A673 (cell line): ENCODE data around the gene C12orf57.

ENCODE experiments used
- EZH2 ChIP-seq: fragments of 200-600 bp; sonication (generic); IDR thresholded peaks from 2 replicates; pipeline ENCODE4 v1.6.1; 2017; ENCODE audit warnings: borderline replicate concordance, low read depth, mild to moderate bottlenecking, mixed read lengths, antibody characterized with exemption, low read length; ENCODE audit not compliant: poor library complexity, severe bottlenecking
- TF ChIP-seq, protein P1 (sequence below): fragments of 300-800, 200-600 bp; sonication (generic); conservative IDR thresholded peaks from 2 replicates; pipeline ENCODE4 v1.5.1; 2017; ENCODE audit warnings: low read depth, mild to moderate bottlenecking, antibody characterized with exemption, low read length, moderate library complexity, mixed read lengths

DNA sequence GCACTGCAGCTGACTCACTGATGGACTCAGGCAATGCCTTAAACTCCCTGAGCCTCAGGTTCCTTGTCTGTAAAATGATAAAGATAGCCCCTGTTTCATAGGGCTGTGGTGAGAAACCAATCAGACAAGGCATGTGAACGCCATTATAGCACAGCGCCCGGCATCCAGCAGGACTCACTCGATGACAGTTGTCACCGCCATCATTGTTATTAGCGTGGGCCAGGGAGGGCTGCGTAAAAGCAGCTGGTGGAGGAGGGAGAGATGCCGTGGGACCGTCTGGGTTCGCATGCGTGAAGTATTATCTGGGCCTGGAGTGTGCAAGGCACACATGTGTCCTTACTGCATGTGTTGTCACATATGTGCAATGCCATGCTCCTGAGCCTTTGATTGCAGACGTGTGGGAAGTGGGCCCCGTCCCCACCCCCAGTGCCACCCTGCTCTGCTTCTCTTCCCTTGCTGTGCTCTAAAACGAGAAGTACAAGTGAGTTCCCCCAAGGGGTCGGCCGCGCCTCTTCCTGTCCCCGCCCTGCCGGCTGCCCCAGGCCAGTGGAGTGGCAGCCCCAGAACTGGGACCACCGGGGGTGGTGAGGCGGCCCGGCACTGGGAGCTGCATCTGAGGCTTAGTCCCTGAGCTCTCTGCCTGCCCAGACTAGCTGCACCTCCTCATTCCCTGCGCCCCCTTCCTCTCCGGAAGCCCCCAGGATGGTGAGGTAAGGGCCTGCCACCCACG, 7.2 kb downstream of the C12orf57 start, which contains the start of gene PTPN6:
- TF ChIP-seq, protein P1, sequence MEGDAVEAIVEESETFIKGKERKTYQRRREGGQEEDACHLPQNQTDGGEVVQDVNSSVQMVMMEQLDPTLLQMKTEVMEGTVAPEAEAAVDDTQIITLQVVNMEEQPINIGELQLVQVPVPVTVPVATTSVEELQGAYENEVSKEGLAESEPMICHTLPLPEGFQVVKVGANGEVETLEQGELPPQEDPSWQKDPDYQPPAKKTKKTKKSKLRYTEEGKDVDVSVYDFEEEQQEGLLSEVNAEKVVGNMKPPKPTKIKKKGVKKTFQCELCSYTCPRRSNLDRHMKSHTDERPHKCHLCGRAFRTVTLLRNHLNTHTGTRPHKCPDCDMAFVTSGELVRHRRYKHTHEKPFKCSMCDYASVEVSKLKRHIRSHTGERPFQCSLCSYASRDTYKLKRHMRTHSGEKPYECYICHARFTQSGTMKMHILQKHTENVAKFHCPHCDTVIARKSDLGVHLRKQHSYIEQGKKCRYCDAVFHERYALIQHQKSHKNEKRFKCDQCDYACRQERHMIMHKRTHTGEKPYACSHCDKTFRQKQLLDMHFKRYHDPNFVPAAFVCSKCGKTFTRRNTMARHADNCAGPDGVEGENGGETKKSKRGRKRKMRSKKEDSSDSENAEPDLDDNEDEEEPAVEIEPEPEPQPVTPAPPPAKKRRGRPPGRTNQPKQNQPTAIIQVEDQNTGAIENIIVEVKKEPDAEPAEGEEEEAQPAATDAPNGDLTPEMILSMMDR = no peak
- TF ChIP-seq EZH2 = no peak
